GM18511 (cell line): ENCODE results near the gene TLE5.
"Not testable (repeated sequence)": the region's sequence is repeated elsewhere in the genome, so short reads cannot be mapped to it uniquely, and the experiment has no call there.

ENCODE experiments used
- ATAC-seq: cut with Tn5 transposase; IDR thresholded peaks from one replicate; pipeline ENCODE4 v1.9.1; 2021; ENCODE audit warnings: mild to moderate bottlenecking, moderate library complexity; ENCODE audit not compliant: unreplicated experiment

TLE5 gene

DNA sequence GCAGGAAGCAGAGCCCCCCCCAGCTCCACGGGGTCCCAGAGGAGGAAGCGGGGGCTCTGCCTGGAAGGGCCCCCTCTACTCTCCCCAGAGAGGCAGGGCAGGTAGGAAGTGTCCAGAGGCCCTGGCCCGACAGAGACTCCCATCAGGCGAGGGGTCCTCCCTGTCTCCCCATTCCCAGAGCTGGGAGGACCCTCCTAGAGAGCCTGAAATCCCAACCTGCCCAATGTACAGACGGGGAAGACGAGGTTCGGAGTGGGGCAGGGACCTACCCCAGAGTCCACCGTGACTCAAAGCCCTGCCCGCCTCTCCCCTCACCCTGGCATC, 34.4 kb downstream of the TLE5 start:
- ATAC-seq, result no peak

DNA sequence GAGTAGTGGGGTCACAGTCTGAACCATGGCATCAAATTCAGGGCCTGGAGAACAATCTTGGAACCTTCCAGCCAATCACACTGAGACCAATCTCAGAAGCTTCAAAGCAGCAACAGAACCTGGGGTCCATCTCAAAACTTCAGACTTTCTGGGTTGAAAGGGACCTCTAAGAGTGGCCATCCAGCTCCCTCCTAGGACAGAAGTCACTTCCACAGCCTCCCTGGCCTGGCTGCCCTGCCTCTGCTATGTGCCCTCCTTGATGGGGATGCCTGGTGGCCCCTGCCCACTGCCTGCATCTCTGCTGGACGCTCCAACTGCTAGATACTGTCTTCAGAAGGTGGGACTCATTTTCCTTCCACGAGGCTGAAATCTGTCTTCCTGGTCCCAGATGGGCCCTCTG, 35.0 kb downstream of the TLE5 start:
- ATAC-seq, result no peak

DNA sequence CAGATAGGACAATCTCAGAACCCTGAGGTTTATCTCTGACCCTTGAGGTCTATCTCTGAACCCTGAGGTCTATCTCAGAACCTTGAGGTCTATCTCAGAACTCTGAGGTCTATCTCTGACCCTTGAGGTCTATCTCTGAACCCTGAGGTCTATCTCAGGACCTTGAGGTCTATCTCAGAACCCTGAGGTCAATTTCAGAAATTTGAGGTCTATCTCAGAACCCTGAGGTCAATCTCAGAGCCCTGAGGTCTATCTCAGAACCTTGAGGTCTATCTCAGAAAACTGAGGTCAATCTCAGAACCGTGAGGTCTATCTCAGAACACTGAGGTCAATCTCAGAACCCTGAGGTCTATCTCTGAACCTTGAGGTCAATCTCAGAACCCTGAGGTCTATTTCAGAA, 35.5 kb downstream of the TLE5 start:
- no peak for ATAC-seq

DNA sequence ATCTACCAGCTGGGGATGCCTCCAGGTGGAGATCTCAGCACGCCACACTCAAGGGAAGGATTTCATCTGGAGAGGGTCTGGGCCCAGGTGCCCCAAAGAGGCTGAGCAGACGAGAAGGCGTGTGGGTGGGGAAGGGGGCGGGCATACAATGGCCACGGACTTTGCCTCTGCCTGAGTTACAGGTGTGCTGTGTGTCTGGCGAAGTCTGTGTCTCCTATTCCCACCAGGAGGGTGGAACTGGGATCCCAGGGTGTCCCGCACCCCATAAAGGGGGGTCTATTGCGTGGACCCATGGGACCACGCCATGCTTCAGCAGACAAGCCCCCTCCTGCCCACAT, 36.8 kb downstream of the TLE5 start:
- no peak for ATAC-seq

DNA sequence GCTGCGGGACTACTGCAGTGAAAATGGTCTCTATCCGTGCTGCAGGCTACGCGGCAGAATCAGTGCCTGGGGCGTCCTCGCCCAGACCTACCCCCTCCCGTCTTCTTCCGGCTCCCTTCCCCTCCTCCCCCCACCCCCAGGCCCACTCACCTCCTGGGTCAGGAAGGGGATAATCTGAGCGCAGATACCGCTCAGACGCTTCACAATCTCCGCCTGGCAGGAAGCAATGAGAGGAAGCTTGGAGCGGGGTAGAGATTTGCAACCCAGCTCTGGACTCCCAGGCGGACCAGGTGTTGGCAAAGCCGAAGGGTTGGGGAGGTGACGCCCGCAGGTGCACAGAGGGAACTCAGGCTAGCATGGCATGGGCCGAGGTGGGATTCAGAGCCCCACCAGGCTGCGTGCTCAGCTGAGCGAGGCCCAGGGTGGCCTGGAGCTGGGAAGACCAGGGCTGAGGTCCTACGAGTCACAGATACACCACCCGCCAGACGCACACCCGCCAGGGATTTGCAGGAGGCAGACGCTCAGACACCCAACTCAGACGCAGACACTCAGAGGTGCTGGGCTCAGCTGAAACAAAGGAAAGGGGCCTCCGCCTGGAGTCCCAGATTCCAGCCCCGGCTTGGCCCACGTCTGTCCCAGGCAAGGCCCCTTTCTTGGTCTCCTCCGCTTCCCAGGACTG, 37.3 kb downstream of the TLE5 start:
- no peak for ATAC-seq

DNA sequence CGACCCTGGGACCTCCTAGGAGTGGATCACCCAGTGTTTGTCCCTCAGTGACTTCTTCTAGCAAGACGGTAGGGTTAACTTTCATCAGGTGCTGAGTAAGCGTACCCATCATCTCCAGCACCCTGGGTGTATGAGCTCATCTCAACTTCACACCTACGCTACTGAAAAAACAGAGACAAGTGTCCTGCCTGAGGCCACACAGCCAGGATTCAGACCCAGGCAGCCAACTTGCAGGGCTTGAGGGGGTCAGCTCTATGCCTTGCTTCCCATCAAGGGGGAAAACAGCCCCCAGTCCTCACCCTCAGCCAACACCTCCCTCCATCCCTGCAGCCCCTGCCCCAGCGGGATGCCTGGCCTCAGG, 37.8 kb downstream of the TLE5 start:
- ATAC-seq, result no peak

DNA sequence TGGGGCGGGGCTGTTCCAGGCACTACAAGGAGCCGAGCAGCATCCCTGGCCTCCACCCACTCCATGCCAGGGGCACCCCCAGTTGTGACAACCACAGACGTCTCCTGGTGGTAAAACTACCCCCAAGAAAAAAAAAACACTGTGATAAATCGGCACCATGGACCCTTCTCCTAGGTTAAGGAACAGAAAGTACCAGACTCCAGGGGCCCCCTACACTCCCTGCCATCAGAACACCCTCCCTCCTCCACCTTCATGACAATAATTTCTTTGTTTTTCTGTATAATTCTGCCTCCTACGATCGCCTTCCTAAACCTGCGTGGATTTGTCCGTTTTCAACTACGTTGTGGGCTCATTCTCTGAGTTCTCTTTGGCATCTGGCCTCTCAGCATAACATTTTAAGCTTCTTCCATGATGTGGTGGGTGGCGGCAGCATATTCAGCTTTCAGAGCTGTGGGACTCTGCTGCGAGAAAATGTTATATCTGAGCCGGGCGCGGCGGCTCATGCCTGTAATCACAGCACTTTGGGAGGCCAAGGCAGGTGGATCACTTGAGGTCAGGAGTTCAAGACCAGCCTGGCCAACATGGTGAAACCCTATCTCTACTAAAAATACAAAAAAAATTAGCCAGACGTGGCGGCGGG, 41.9 kb downstream of the TLE5 start:
- no peak for ATAC-seq

DNA sequence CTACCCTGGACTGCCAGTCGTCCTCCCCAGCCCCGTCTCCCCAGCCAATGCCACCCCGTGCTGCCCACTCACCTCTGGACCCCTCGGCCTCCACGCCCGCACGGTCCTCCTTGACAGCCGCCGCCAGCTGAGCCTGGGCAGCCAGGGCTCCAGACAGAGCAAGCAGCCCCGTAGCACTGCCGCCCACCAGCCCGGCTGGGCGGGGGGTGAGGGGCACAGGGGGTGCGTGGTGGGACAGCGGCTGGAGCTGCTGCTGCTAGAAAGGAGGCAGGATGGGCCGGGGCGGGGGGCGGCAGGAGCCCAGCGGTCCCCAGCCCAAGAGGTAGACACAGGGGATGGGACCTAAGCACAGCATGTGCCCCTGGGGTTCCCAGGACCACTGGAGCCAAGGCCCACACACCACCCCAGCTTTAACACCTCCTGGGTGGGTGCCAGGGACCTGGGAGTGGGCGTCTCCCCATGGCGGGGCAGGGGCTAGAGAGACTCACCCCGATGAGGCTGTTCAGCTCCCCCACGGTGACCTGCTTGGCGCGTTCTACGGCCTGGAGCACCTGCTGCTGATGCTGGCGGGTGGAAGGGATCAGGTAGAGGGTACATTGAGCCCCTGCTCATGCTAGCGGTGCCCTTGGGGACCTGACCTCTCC, 43.0 kb downstream of the TLE5 start:
- ATAC-seq, result no peak

DNA sequence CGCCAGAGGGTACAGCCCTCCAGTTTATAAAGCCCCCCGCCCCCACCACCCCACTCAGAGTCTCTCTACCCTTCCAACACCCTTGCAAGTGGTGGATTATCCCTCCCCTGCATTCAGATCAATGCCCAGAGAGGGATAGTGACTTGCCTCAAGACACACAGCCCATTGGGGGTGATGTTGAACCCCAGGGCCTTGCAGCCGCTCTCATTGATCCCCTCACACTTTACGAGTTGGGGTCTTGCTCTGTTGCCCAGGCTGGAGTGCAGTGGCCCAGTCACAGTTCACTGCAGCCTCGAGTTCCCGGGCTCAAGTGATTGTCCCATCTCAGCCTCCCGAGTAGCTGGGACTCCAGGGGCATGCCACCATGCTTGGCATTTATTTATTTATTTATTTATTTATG, 44.4 kb downstream of the TLE5 start:
- no peak for ATAC-seq

DNA sequence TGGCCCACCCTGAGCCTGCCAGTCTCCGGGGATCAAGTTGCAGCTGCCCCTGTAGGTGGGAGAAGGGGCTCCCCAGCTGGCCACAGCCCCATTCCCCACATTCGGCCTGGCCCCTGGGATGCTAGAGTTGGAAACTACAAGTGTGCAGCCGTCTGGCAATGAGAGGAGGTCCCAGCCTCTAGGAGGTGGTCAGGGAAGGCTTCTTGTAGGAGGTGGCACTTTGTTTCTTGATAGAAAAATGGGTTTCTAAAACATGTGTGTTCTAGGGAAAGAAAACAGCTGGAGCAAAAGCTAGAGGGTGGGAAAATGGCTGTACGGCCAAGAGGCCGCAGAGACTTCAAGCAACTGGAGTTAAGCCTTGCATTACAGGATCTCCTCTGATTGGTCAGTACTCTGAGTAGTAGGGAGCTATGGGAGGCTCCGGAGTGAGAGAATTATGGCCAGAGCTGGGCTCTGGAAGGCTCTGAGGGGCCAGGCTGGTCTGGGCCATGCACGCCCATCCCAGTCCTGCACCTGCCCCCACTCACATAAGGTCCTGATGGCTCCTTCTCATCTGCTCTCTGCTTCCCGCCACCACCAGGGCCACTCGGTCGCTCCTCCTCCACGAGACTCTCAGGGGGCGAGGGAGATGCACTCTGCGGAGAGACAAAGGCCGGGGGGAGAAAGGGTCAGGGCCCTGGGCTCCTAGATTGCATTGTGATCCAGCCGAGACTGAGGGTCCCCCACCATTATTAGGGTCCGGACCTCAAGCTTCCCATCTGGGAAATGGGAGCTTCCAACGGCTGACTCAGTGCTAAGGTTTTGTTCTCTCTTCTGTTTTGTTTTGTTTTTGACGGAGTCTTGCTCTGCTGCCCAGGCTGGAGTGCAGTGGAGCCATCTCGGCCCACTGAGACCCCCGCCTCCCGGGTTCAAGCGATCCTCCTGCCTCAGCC, 46.9 kb downstream of the TLE5 start:
- ATAC-seq, result no peak

DNA sequence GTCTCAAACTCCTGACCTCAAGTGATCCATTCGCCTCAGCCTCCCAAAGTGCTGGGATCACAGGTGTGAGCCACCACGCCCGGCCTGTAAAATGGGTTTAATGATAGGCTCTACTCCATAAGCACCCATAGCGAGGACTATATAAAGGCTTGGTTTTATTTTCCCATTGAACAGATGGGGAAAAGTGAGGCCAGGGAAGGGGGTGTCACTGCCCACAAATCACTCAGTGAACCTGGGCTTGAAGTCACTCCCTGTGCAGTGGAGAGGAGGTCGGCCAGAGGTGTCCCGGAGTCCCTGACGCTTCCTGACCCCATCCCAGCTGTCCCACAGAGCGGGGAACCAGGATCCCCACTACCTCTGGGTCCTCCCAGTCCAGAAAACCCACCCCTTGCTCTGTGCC, 48.2 kb downstream of the TLE5 start:
- ATAC-seq, result no peak

DNA sequence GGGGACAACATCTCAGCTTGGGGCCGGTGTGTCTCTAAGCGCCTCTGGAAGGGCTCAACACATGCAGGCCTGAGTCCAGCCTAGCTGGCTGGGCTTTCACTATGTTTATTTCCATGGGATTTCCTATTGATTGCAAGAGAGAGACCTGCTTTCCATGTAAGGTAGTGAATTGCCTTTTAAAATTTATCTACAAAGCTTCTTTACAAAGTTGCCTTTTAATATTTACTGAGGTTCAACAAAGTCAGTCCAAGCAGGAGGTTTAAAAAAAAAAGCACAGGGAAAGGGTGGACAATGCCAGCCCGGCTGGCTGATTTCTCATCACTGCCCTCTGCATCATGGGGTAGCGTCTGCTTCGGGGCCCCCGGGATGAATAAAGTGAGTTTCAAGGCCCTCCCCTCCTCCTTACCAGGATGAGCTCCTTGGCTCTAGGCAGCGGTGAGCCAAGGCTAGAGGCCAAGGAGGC, 49.0 kb downstream of the TLE5 start:
- ATAC-seq, result no peak

DNA sequence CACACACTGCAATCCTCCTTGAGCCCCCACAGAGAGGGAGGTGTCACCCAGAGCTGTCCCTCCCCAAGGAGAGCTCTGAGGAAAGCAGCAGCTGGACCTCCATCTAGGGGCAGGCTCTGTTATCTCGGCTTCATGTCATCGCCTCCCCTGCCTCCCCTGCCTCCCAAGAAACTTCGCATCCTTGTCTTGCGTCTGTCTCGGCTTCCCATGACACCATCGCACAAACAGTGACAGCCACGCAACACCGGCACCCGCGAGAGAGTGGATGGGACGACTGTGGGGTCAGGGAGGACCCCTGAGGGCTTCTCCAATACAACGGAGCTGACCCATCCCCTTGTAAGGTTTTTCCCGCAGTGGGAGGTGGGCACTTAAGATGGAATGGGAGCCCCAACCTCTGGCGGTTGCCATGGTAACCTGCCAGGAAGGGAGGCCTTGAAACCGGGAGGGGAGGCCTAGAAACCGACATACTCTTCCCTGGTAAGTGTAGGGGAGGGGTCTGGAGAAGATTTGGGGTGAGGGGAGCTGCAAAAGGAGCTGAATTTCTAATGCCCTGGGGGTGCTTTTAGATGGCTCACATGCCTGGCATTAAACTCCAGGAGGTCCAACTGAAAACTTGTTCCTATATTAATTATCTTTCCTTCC, 49.6 kb downstream of the TLE5 start:
- ATAC-seq, result no peak

DNA sequence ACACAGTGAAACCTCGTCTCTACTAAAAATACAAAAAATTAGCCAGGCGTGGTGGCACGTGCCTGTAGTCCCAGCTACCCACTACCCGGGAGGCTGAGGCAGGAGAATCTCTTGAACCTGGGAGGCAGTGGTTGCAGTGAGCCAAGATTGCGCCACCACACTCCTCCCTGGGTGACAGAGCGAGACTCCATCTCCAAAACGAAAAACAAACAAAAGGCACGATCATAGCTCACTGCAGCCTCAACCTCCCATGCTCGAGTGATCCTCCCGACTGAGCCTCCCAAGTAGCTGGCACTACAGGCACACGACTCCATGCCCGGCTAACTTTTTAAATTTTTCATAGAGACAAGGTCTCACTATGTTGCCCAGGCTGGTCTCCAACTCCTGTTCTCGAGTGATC, 50.2 kb downstream of the TLE5 start:
- ATAC-seq, result not testable (repeated sequence)

DNA sequence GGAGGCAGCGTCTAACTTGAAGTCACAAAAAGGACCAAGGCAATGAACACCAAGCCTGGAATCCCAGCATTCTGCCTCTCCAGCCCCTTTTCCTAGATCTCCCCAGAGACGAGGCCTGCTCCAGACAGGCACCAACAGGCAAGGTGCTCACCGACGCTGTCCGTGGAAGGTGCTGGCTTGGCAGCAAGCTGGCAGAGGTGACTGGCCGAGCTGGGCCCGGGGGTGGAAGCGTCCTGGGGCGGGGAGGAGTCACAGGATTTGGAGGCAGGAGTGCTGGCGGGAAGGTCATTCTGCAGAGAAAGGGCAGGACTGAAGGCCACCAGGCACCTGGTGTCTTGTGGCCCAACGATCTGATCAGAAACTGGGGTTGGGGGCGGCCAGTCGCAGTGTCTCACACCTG, 51.4 kb downstream of the TLE5 start:
- no peak for ATAC-seq

DNA sequence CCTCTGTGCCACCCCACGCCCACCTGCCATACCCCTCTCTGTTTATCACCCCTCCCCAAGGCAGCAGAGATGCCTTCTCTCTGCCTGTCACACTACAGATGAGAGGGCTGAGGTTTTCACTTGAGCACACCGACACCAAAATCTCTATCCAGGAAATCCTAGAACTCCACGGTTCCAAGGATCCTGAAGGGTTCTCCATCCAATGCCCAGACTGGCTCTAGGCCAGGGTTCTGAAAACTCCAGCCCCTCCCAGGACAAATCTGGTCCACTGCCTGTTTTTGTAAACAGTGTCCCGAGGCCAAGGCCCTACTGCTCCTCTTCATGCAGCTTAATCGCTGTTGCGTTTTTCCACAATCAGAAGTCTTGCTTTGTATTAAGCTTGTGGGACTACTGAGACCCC, 53.3 kb downstream of the TLE5 start:
- no peak for ATAC-seq

DNA sequence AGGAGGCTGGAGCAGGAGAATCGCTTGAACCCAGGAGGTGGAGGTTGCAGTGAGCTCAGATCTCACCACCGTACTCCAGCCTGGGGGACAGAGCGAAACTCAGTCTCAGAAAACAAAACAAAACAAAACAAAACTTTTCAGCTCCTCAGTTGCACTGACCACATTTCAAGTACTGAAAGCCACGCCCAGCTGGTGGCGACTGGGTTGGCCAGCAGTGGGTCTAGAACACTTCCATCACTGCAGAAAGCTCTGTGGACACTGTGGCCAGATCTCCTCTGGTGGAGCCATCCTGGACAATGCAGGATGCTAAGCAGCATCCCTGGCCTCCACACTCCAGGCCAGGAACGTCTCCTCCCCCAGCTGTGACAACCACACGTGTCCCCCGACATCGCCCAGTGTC, 54.3 kb downstream of the TLE5 start:
- no peak for ATAC-seq

DNA sequence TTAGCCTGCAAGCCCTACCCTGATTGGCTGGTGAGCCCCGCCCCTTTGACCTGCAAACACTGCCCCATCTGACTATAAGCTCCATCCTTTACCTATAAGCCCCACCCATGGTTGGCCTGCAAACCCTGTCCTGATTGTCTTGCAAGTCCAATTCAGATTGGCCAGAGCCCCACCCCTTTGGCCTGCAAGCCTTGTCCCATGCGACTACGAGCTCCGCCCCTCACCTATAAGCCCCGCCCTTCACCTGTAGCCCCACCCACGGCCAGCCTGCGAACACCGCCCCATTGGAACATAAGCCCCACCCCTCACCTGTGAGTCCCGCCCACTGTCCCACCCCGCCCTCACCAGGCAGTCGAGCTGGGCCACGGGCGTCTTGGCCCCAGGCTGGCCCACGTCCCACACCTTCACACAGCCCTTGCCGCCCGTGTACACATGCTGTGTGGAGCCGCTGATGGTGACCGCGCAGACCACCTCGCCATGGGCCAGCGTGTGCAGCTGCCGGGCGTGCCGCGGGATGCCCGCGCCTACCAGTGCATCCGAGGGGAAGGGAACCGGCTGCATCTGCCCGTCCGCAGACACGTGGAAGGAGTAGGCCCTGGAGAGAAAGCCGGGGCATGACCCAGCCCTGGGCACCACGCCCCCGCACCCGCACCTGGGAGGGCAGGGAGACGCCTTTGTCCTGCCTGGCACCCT, 56.1 kb downstream of the TLE5 start:
- no peak for ATAC-seq

DNA sequence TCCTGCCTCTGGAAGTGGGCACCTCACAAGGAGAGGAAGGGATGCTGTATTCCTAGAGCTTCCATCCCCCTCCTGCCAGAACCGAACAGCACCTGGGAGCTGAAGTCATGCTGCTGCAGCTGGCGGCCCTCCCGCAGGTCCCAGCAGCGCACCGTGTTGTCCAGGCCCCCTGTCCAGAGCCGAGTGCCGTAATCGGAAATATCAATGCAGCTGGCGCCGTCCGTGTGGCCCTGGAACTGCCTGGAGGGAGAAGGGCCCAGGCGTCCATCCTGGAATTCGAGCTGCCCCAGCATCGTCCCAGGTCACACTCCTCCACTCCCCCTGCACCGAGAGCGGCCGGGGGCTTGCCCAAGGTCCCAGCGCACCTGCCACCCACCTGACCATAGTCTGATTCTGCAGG, 57.0 kb downstream of the TLE5 start:
- ATAC-seq, result no peak

DNA sequence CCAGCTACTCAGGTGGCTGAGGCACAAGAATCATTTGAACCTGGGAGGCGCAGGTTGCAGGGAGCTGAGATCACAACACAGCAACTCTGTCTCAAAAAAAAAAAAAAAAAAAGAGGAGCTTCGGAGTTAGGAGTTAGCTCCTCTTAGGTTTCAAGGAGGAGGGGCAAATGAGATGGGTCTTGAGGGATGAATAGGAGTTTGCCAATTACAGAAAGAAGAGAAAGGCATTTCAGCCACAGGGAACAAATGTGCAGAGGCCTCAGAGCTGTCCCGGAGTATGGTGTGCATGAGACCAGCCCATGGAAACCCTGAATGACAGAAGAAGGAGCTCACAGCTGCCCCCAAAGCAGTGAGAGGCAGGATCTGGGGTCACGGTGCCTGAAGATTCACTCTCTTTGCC, 57.8 kb downstream of the TLE5 start:
- ATAC-seq, result no peak

DNA sequence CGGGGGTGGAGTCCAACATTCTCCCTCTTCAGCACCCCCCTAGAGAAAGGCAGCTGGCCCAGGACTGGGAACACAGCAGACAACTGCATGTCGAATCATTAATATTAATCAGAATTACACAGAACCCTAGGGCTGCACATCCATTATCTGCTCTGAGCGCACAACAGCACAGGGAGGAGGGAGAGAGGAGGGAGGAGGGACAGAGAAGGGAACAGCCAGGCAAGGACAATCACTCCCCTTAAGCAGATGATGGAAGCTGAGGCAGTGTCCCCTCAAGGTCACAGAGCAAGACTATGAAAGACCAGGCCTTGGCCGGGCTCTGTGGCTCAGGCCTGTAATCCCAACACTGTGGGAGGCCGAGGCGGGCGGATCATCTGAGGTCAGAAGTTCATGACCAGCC, 59.2 kb downstream of the TLE5 start:
- ATAC-seq, result no peak
